Measurements from ENCODE around the gene RCAN3.

- no peak for TF ChIP-seq CSDC2 (CRISPR knock-in tag; IDR thresholded peaks at IDR 0.05)
- no peak for TF ChIP-seq ZFP3 (CRISPR knock-in tag; IDR thresholded peaks at IDR 0.05)
- no peak for TF ChIP-seq ESRRG (CRISPR knock-in tag; IDR thresholded peaks at IDR 0.05)
- TF ChIP-seq PATZ1 (CRISPR knock-in tag; IDR thresholded peaks at IDR 0.05; ENCODE audit: borderline replicate concordance): no peak
- no peak for TF ChIP-seq TCF4 (CRISPR knock-in tag; IDR thresholded peaks at IDR 0.05; ENCODE audit: borderline replicate concordance)
- no peak for TF ChIP-seq ZFP30 (CRISPR knock-in tag; IDR thresholded peaks at IDR 0.05)
- TF ChIP-seq CREB5 (CRISPR knock-in tag; IDR thresholded peaks at IDR 0.05; ENCODE audit: low read depth): no peak
- TF ChIP-seq PPARA (CRISPR knock-in tag; IDR thresholded peaks at IDR 0.05; ENCODE audit: borderline replicate concordance): no peak
- no peak for TF ChIP-seq SNAI2 (CRISPR knock-in tag; IDR thresholded peaks at IDR 0.05)
- TF ChIP-seq TSHZ2 (CRISPR knock-in tag; IDR thresholded peaks at IDR 0.05): no peak
- TF ChIP-seq ISL1 (CRISPR knock-in tag; IDR thresholded peaks at IDR 0.05): no peak
Observed at GRCh38 chr1:24545662-24546061, 43.0 kb downstream of the RCAN3 start.
